ENCODE data around the gene MRPL48. TPM values are rescaled to one million over a fixed set of nuclear protein-coding genes. Genes with fewer than 3 reads are reported as not detected.
"Not testable (repeated sequence)": the region's sequence is repeated elsewhere in the genome, so short reads cannot be mapped to it uniquely, and the experiment has no call there.

The MRPL48 gene
- total and polyA plus RNA-seq, 2 donors from 2014 or later = 27.5 to 79.3 TPM

- Histone ChIP-seq H3K9ac (ENCODE audit: low read length in 3 of 3) (no peak overlapping the region), H3K4me3 (ENCODE audit: low read length in 3 of 3) (no peak overlapping the region), H3K27ac (ENCODE audit: low read depth in 2 of 2, low read length in 2 of 2) (no peak overlapping the region), H3K27me3 (ENCODE audit: control insufficient read depth, insufficient read depth, low read length) (no peaks in the 10 kb centered on the region), H3K36me3 (ENCODE audit: control insufficient read depth in 2 of 3, insufficient read depth in 3 of 3, low read length in 3 of 3) (no peaks in the 10 kb centered on the region), H3K4me1 (ENCODE audit: control insufficient read depth in 2 of 3, insufficient read depth in 2 of 3, low read depth in 1 of 3, low read length in 3 of 3) (peaks cover 0 to 2% (median 0%) of the 10 kb centered on the region in 3 donors), H3K9me3 (ENCODE audit: control insufficient read depth in 2 of 3, insufficient read depth in 1 of 3, low read length in 3 of 3) (no peaks in the 10 kb centered on the region)
- TF ChIP-seq CTCF (IDR thresholded peaks at IDR 0.05; ENCODE audit: borderline replicate concordance, extremely low read depth, insufficient read depth) = no peak
- intact Hi-C loops (cut with DNase I) = no loop called here
- FAIRE-seq = no peak
- DNase-seq = no peak
Measured at GRCh38 chr11:73747762-73748161, 39.9 kb upstream of the MRPL48 start.

- H3K27me3 ChIP-seq (ENCODE audit: control insufficient read depth, insufficient read depth, low read length) = no peaks in the 10 kb centered on the region
- H3K27ac ChIP-seq (ENCODE audit: low read depth in 2 of 2, low read length in 2 of 2) = no peak overlapping the region
- H3K4me3 ChIP-seq (ENCODE audit: low read length in 3 of 3) = no peak overlapping the region
- H3K4me1 ChIP-seq (ENCODE audit: control insufficient read depth in 2 of 3, insufficient read depth in 2 of 3, low read depth in 1 of 3, low read length in 3 of 3) = peaks cover 0 to 2% (median 0%) of the 10 kb centered on the region in 3 donors
- DNase-seq (no peak), FAIRE-seq (no peak)
- no peak for TF ChIP-seq CTCF (IDR thresholded peaks at IDR 0.05; ENCODE audit: borderline replicate concordance, extremely low read depth, insufficient read depth)
- H3K9me3 ChIP-seq (ENCODE audit: control insufficient read depth in 2 of 3, insufficient read depth in 1 of 3, low read length in 3 of 3) = no peaks in the 10 kb centered on the region
- intact Hi-C loops (cut with DNase I) = no loop called here
- no peaks in the 10 kb centered on the region for H3K36me3 ChIP-seq (ENCODE audit: control insufficient read depth in 2 of 3, insufficient read depth in 3 of 3, low read length in 3 of 3)
- H3K9ac ChIP-seq (ENCODE audit: low read length in 3 of 3) = no peak overlapping the region
Measured at GRCh38 chr11:73748300-73748699, 39.4 kb upstream of the MRPL48 start.

- H3K4me1 ChIP-seq (ENCODE audit: control insufficient read depth in 2 of 3, insufficient read depth in 2 of 3, low read depth in 1 of 3, low read length in 3 of 3) = peaks cover 0 to 2% (median 2%) of the 10 kb centered on the region in 3 donors
- intact Hi-C loops (cut with DNase I) = no loop called here
- no peaks in the 10 kb centered on the region for H3K27me3 ChIP-seq (ENCODE audit: control insufficient read depth, insufficient read depth, low read length)
- no peak for TF ChIP-seq CTCF (IDR thresholded peaks at IDR 0.05; ENCODE audit: borderline replicate concordance, extremely low read depth, insufficient read depth)
- no peak overlapping the region for H3K9ac ChIP-seq (ENCODE audit: low read length in 3 of 3)
- no peak overlapping the region for H3K4me3 ChIP-seq (ENCODE audit: low read length in 3 of 3)
- no peaks in the 10 kb centered on the region for H3K36me3 ChIP-seq (ENCODE audit: control insufficient read depth in 2 of 3, insufficient read depth in 3 of 3, low read length in 3 of 3)
- H3K27ac ChIP-seq (ENCODE audit: low read depth in 2 of 2, low read length in 2 of 2) = no peak overlapping the region
- FAIRE-seq (no peak), DNase-seq (no peak)
- no peaks in the 10 kb centered on the region for H3K9me3 ChIP-seq (ENCODE audit: control insufficient read depth in 2 of 3, insufficient read depth in 1 of 3, low read length in 3 of 3)
Measured at GRCh38 chr11:73749118-73749517, 38.6 kb upstream of the MRPL48 start.

GRCh38 chr11:73750228-73750627 is 37.4 kb upstream of the MRPL48 start:
- no peaks in the 10 kb centered on the region for H3K36me3 ChIP-seq (ENCODE audit: control insufficient read depth in 2 of 3, insufficient read depth in 3 of 3, low read length in 3 of 3)
- DNase-seq (no peak), FAIRE-seq (no peak)
- H3K27ac ChIP-seq (ENCODE audit: low read depth in 2 of 2, low read length in 2 of 2) = no peak overlapping the region
- H3K27me3 ChIP-seq (ENCODE audit: control insufficient read depth, insufficient read depth, low read length) = no peaks in the 10 kb centered on the region
- H3K4me3 ChIP-seq (ENCODE audit: low read length in 3 of 3) = no peak overlapping the region
- intact Hi-C loops (cut with DNase I) = no loop called here
- H3K4me1 ChIP-seq (ENCODE audit: control insufficient read depth in 2 of 3, insufficient read depth in 2 of 3, low read depth in 1 of 3, low read length in 3 of 3) = peaks cover 0 to 7% (median 2%) of the 10 kb centered on the region in 3 donors
- H3K9me3 ChIP-seq (ENCODE audit: control insufficient read depth in 2 of 3, insufficient read depth in 1 of 3, low read length in 3 of 3) = no peaks in the 10 kb centered on the region
- H3K9ac ChIP-seq (ENCODE audit: low read length in 3 of 3) = peak overlapping the region in 1 of 3 donors; percentile 34
- TF ChIP-seq CTCF (IDR thresholded peaks at IDR 0.05; ENCODE audit: borderline replicate concordance, extremely low read depth, insufficient read depth) = no peak

- H3K27me3 ChIP-seq (ENCODE audit: control insufficient read depth, insufficient read depth, low read length); H3K4me3 ChIP-seq (ENCODE audit: low read length in 3 of 3); H3K36me3 ChIP-seq (ENCODE audit: control insufficient read depth in 2 of 3, insufficient read depth in 3 of 3, low read length in 3 of 3); DNase-seq; intact Hi-C loops (cut with DNase I); FAIRE-seq; H3K4me1 ChIP-seq (ENCODE audit: control insufficient read depth in 2 of 3, insufficient read depth in 2 of 3, low read depth in 1 of 3, low read length in 3 of 3); H3K9me3 ChIP-seq (ENCODE audit: control insufficient read depth in 2 of 3, insufficient read depth in 1 of 3, low read length in 3 of 3); H3K27ac ChIP-seq (ENCODE audit: low read depth in 2 of 2, low read length in 2 of 2): not testable (repeated sequence)
- H3K9ac ChIP-seq (ENCODE audit: low read length in 3 of 3) = peak overlapping the region in 1 of 3 donors; percentile 34
Measured at GRCh38 chr11:73750862-73751261, 36.8 kb upstream of the MRPL48 start.
